Ovary (tissue), 3 donors: ENCODE measurements around the gene NXPH3.

ENCODE experiments used
- CTCF ChIP-seq, 3 donors: fragments of 450-650 bp in 2 of 3; fragments of 200-600 bp in 1 of 3; IDR thresholded peaks; one replicate each; pipeline versions ENCODE4 v1.5.1 to v1.8.0; 2016 to 2022; ENCODE audit warnings: antibody characterized with exemption in 3 of 3, mild to moderate bottlenecking in 1 of 3
- POLR2A ChIP-seq: fragments of 450-650 bp; IDR thresholded peaks from one replicate; pipeline ENCODE4 v1.6.1; 2017; ENCODE audit warnings: antibody characterized with exemption, mild to moderate bottlenecking, moderate library complexity
- donor health status: DM: no; HTN: no; CAD: no.

- TF ChIP-seq CTCF (IDR thresholded peaks at IDR 0.05) (no peak), POLR2A (no peak)
These were observed 7.6 kb downstream of the NXPH3 start for GRCh38 chr17:49583226-49583625.
